HT-29 (cell line): Measurements from ENCODE around the gene PLA2G2F. TPM values are rescaled to one million over a fixed set of nuclear protein-coding genes. Genes with fewer than 3 reads are reported as not detected.

Experiments
- DNase-seq: peaks from one replicate; pipeline ENCODE4 v3.0.0-alpha.2; 2015; ENCODE audit warnings: low spot score
- total RNA-seq: library from RNA; depleted of rRNA; stranded (reverse); fragments of >200 nt; shearing (Covaris generic); gene quantifications from 2 replicates; pipeline ENCODE4 v1.2.3, GENCODE V29; 2014

The PLA2G2F gene
- total RNA-seq, 1 experiment from 2014 or later: 0.41 TPM

GRCh38 chr1:20142001-20142710 is 3.0 kb downstream of the PLA2G2F start:
- DNase-seq: no peak

GRCh38 chr1:20143318-20143717 is 4.2 kb downstream of the PLA2G2F start:
- no peak for DNase-seq

- DNase-seq: no peak
Observed at GRCh38 chr1:20143734-20144565, 4.8 kb downstream of the PLA2G2F start.

- no peak for DNase-seq
Observed at GRCh38 chr1:20147846-20148570, 8.9 kb downstream of the PLA2G2F start.

GRCh38 chr1:20148571-20149500 is 9.7 kb downstream of the PLA2G2F start:
- DNase-seq: no peak

GRCh38 chr1:20149601-20150325 is 10.6 kb downstream of the PLA2G2F start:
- no peak for DNase-seq

- DNase-seq: no peak
Observed at GRCh38 chr1:20150326-20150705, 11.2 kb downstream of the PLA2G2F start.

GRCh38 chr1:20150969-20151368 is 11.8 kb downstream of the PLA2G2F start:
- no peak for DNase-seq

GRCh38 chr1:20151906-20152598 is 12.9 kb downstream of the PLA2G2F start:
- peak; percentile 87 for DNase-seq

GRCh38 chr1:20152599-20152930 is 13.4 kb downstream of the PLA2G2F start:
- DNase-seq: no peak

- no peak for DNase-seq
Observed at GRCh38 chr1:20153000-20153418, 13.9 kb downstream of the PLA2G2F start.

GRCh38 chr1:20154301-20154831 is 15.2 kb downstream of the PLA2G2F start:
- no peak for DNase-seq

GRCh38 chr1:20158358-20159070 is 19.4 kb downstream of the PLA2G2F start:
- no peak for DNase-seq

- no peak for DNase-seq
Observed at GRCh38 chr1:20160034-20160433, 20.9 kb downstream of the PLA2G2F start.

- DNase-seq: no peak
Observed at GRCh38 chr1:20164694-20165202, 25.6 kb downstream of the PLA2G2F start.

- DNase-seq: peak; percentile 32
Observed at GRCh38 chr1:20165522-20165951, 26.4 kb downstream of the PLA2G2F start.

- DNase-seq: no peak
Observed at GRCh38 chr1:20166051-20166450, 26.9 kb downstream of the PLA2G2F start.

GRCh38 chr1:20167126-20167525 is 28.0 kb downstream of the PLA2G2F start:
- no peak for DNase-seq
